NT2/D1 (cell line): ENCODE measurements around the gene POLR2A.

Experiments used
- SUZ12 ChIP-seq: IDR thresholded peaks from 2 replicates; pipeline ENCODE4 v1.6.1; 2011; ENCODE audit not compliant: insufficient read length, insufficient read depth; ENCODE audit errors: extremely low read depth
- YY1 ChIP-seq: IDR thresholded peaks from 2 replicates; pipeline ENCODE4 v1.6.1; 2011; ENCODE audit not compliant: insufficient read length, insufficient read depth

GRCh38 chr17:7490144-7490543, 6.0 kb downstream of the POLR2A start:
- TF ChIP-seq YY1 (no peak), SUZ12 (no peak)
